Measurements from ENCODE around the gene SOX10.

Gene SOX10

DNA sequence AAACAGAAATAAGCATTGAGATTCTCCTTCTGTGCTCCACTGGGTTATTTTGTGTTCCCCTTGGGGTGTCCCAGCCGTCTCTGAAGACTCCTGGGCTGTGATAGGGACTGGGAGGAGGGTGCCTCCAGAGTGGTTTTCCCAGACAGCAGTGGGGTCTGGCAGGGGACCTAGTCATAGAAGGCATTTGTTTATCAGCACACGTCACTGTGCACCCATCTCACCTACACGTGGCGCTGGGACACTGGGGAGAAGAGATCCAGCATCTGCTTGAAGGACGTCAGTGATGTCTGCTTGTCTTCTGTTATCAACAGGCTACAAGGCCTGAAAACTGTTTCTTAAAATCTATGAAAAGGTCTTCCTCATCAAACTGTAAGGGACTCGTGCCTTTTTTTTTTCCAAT, 38.7 kb upstream of the SOX10 start:
- in situ Hi-C loops (cut with MboI; ENCODE audit: low sequenced_read_pairs) = no loop called here
- H3K36me3 ChIP-seq (replicated peaks) = no peaks in the 10 kb centered on the region
- no peak overlapping the region for H3K4me3 ChIP-seq
- H3K4me1 ChIP-seq = no peaks in the 10 kb centered on the region
- DNase-seq (ENCODE audit: low spot score in 2 of 2) = no peak
- no peaks in the 10 kb centered on the region for H3K9me3 ChIP-seq
- peaks cover 3% of the 10 kb centered on the region; the same call in 1 of the 2 replicates for H3K27me3 ChIP-seq (ENCODE audit: low read depth)

DNA sequence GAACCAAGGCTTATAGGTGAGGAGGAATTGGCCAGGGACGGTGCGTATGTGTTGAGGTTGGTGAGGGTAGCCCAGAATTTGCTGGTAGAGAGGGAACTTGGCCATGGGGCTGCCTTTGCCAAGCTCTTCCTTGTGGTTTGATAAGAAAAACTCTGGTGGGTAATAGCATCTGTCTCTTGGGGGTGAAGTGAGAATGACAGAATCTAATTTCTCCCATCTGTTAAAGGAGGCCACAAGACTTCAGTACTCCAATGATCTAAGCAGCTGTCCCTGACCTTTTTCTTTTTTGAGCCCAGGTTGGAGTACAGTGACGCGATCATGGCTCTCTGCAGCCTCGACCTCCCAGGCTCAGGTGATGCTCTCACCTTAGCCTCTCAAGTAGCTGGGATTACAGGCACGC, 36.9 kb upstream of the SOX10 start:
- H3K9me3 ChIP-seq = no peaks in the 10 kb centered on the region
- in situ Hi-C loops (cut with MboI; ENCODE audit: low sequenced_read_pairs) = no loop called here
- no peaks in the 10 kb centered on the region for H3K4me1 ChIP-seq
- H3K4me3 ChIP-seq = no peak overlapping the region
- H3K27me3 ChIP-seq (ENCODE audit: low read depth) = peaks cover 3% of the 10 kb centered on the region; the same call in 1 of the 2 replicates
- DNase-seq (ENCODE audit: low spot score in 2 of 2) = no peak
- H3K36me3 ChIP-seq (replicated peaks) = no peaks in the 10 kb centered on the region

DNA sequence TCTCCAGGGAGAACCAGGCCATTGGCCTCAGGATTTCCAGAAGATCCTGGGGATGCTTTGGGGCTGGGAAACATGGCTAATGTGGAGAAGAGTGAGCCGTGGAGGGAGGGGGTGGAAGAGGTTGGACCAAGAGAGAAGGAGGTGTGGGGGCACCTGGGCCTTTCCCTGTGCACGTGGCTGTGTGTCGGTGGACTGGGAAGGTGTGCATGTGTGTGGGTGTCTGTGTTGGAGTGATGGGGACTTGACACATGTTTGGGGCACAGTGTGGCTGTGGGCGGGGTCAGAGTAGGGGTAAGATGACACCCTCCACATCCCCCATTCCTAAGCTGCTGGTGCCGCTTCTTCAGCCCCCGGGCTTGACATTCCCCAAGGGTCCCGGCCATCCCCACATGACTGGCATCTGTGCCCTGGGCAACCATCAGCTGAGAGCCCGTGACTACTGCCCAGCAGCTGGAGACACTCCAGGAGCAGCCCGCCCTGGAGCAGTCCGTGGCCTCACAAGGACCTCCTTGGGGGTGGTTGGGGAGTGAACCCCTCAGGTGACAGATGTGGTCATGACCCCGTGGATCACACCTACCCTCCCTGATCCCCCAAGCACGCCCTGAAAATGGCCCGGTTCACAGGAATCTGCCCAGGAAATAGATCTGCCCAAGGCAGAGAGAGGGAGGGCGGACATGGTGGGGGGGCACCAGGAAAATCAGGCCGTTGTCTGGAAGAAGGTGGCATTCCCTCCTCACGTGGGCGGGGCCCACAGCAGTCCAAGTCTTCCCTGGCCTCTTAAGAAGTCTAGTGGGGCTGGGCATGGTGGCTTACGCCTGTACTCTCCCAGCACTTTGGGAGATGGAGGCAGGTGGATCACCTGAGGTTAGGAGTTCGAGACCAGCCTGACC, 34.8 kb upstream of the SOX10 start:
- in situ Hi-C loops (cut with MboI; ENCODE audit: low sequenced_read_pairs) = no loop called here
- Histone ChIP-seq H3K4me3 (no peak overlapping the region), H3K36me3 (replicated peaks) (no peaks in the 10 kb centered on the region), H3K27me3 (ENCODE audit: low read depth) (no peaks in the 10 kb centered on the region), H3K4me1 (no peaks in the 10 kb centered on the region), H3K9me3 (no peaks in the 10 kb centered on the region)
- no peak for DNase-seq (ENCODE audit: low spot score in 2 of 2)

DNA sequence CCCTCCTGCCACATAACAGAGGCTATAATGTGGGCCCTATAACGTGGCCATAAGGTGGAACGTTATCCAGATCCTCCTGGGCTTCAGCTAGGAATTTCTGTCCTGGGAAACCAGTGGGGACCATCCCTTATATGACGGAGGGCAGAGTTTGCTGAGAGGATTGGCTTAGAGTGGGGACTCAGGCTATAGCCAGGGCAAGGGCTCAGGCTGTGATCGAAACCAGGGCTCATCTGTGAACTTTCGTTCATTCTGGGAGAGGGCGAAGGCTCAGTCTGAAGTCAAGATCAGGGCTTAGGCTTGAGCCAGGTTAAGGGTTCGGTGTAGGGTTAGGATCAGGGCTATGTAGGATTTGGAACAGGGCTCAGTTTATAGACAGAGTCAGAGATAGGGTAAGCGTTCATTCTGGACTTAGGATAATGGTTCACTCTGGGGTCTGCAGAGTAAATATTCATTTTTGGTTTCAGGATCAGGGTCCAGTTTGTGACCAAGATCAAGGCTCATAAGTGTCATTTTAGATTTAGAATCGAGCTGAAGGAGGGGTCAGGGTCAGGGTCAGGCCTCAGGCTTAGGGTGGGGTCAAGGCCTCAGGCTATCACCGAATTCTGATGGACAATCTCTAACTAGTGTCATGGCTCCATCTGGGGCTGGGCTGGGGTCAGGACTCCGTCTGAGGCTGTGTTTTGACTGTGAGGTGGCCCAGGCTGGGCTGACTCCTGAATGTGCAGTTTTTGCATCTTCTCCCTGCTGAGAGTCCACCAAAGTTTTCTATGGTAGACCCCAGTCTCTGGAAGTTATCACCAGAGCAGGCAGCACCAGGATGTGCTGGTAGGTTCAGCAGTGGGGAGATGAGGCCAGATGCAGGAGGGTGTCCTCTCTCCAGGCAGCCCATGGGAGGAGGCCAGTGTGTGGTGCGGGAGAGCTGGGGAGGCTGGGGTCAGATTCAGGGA, 33.9 kb upstream of the SOX10 start:
- no peak for DNase-seq (ENCODE audit: low spot score in 2 of 2)
- Histone ChIP-seq H3K36me3 (replicated peaks) (no peaks in the 10 kb centered on the region), H3K27me3 (ENCODE audit: low read depth) (no peaks in the 10 kb centered on the region), H3K4me1 (no peaks in the 10 kb centered on the region), H3K9me3 (no peaks in the 10 kb centered on the region), H3K4me3 (no peak overlapping the region)
- in situ Hi-C loops (cut with MboI; ENCODE audit: low sequenced_read_pairs) = no loop called here

DNA sequence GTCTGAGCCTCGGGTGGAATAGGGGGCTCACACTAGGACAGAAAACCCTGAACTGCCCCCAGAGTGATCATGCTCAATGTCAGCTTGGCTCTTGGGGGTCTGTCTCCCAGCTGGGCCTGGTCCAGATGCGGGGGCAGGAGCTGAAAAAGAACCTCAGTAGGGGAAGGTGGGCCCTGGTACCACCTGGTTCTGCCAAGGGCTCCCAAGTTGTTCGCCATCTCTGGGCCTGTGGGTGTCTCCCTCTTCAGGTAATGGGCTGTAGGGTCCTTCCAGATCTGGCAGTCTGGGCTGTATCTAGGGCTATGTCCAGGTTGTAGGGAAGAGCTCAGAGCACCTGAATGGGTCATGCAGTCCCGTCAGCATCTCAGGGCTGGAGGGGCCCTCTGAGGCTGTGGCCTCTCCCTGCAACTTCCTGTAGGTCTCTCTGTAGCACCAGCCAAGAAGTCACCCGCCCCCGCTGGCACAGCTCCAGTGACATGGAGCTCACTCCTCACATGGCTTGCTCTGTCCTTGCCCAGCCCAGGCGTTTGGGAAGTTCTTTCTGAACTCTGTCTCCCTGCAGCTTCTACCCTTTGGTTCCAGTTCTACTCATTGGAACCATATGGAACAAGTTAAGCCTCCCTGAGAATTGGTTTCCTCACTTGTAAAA, 33.0 kb upstream of the SOX10 start:
- Histone ChIP-seq H3K36me3 (replicated peaks) (no peaks in the 10 kb centered on the region), H3K4me1 (no peaks in the 10 kb centered on the region), H3K4me3 (no peak overlapping the region), H3K9me3 (no peaks in the 10 kb centered on the region), H3K27me3 (ENCODE audit: low read depth) (0 out of 2 replicates have a peak, but pooled peaks cover 2% of the 10 kb centered on the region)
- DNase-seq (ENCODE audit: low spot score in 2 of 2) = no peak
- in situ Hi-C loops (cut with MboI; ENCODE audit: low sequenced_read_pairs) = no loop called here

DNA sequence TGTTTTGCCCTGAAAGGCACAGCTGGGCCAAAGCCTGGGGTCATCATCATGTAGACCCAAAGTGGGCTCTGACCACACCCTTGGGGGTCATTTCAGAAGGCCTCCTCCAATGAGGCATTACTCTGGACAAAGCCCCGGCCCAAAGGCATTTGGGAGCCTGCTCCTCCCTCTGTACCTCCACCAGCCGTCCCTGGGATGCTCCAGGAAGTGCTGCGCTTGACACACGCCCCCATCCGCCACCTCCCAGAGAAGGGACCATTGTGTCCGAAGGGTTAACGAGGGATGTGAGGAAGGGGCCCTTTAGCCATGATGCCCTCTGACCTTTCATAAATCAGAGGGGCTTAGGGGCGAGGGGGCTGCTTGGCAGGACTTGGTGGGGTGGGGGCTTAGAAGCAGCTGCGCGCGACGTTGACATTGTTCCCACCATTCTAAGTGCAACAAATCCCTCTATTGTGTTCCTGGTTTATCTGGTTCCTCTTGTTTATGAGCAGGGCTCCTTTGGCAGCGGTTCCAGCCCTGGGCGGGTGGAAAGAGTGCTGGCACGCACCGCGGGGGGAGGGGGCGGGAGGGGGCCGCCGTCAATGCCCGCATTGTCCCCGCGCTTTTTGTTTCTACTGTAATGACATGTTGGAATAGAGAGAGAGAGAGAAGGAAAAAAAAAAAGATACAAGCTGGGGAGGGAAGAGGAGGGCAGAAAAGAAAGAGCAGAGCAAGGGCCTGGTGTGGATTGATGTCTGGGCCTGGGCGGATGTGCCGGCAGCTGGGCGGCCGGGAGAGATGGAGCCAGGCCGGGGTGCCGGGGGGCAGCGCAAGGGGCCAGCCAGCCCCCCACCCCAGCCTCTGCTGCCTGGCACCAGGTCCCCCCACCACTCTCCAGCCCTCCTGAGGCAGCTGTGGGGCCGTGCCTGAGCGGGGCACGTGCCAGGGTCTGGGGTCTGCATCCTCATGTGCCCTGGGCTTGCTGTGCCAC, 32.1 kb upstream of the SOX10 start:
- Histone ChIP-seq H3K4me1 (no peaks in the 10 kb centered on the region), H3K4me3 (no peak overlapping the region), H3K9me3 (no peaks in the 10 kb centered on the region), H3K27me3 (ENCODE audit: low read depth) (0 out of 2 replicates have a peak, but pooled peaks cover 3% of the 10 kb centered on the region), H3K36me3 (replicated peaks) (no peaks in the 10 kb centered on the region)
- in situ Hi-C loops (cut with MboI; ENCODE audit: low sequenced_read_pairs) = no loop called here
- peak; percentile 21 to 57 for DNase-seq (ENCODE audit: low spot score in 2 of 2)

DNA sequence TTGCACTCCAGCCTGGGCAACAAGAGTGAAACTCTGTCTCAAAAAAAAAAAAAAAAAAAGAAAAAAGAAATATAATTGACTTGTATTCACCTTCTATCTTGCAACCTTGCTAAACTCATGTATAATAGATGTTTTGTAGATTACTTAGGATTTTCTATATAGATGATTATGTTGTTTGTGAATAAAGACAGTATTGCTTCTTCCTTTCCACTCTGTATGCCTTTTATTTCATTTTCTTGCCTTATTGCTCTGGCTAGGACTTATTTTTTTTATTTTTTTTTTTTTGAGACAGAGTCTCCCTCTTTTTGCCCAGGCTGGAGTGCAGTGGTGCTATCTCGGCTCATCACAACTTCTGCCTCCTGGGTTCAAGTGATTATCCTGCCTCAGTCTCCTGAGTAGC, 29.7 kb upstream of the SOX10 start:
- H3K4me3 ChIP-seq = no peak overlapping the region
- H3K27me3 ChIP-seq (ENCODE audit: low read depth) = 0 out of 2 replicates have a peak, but pooled peaks cover 3% of the 10 kb centered on the region
- no peaks in the 10 kb centered on the region for H3K9me3 ChIP-seq
- DNase-seq (ENCODE audit: low spot score in 2 of 2) = no peak
- H3K4me1 ChIP-seq = no peaks in the 10 kb centered on the region
- H3K36me3 ChIP-seq (replicated peaks) = no peaks in the 10 kb centered on the region
- in situ Hi-C loops (cut with MboI; ENCODE audit: low sequenced_read_pairs) = no loop called here

DNA sequence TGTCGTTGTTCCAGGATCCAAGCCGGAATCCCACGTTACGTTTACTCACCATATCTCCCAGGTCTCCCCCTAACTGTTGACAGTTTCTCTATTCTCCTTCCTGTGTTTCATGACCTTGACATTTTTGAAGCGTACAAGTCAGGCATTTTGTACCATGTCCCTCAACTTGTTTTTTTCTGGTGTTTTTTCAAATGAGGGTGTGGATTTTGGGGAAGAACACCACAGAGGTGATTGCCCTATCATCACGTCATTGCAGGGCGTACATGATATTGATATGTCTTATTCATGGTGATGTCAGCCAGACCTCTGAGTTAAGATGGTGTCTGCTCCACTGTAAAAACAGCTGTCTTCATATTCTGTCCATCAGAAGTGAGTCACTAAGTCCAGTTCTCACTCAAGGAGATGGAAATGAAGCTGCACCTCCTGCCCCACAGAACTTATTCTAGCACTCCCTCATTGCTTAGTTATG, 28.3 kb upstream of the SOX10 start:
- in situ Hi-C loops (cut with MboI; ENCODE audit: low sequenced_read_pairs) = no loop called here
- Histone ChIP-seq H3K4me3 (no peak overlapping the region), H3K4me1 (no peaks in the 10 kb centered on the region), H3K36me3 (replicated peaks) (no peaks in the 10 kb centered on the region), H3K27me3 (ENCODE audit: low read depth) (0 out of 2 replicates have a peak, but pooled peaks cover 3% of the 10 kb centered on the region), H3K9me3 (no peaks in the 10 kb centered on the region)
- DNase-seq (ENCODE audit: low spot score in 2 of 2) = no peak

DNA sequence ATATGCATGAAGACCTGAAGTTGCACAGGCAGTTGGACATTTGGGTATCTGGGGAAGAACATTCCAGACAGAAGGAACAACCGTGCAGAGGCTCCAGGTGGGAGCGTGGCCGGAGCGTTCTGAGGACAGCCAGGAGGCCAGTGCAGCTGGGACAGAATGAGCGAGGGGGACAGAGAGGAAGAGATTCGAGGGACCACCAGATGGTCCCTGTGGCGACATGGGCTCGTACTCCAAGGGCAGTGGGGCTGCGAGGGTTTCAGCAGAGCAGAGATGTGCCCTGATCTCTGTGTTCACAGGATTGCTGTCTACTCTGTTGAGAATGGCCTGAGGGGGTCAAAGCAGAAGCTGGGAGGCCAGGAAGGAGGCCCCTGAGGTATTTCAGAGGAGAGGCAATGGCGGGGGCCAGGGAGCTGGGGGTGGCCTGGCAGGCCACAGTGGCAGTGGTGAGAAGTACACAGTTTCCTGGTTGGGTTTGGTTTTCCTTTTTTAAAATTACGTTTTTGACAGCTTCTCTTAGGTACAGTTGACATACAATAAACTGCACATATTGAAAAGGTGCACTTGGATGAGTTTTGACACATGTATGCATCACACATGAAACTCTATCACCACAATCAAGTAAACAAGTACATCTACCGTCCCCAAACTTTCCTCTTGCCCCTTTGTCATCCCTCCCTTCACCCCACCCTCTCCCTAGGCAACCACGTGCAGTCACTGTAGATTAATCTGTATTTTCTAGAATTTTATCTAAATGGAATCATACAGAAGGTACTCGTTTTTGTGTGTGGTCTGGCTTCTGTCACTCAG, 24.8 kb upstream of the SOX10 start:
- H3K27me3 ChIP-seq (ENCODE audit: low read depth) = 0 out of 2 replicates have a peak, but pooled peaks cover 3% of the 10 kb centered on the region
- no peak for DNase-seq (ENCODE audit: low spot score in 2 of 2)
- in situ Hi-C loops (cut with MboI; ENCODE audit: low sequenced_read_pairs) = no loop called here
- H3K36me3 ChIP-seq (replicated peaks) = no peaks in the 10 kb centered on the region
- no peak overlapping the region for H3K4me3 ChIP-seq
- no peaks in the 10 kb centered on the region for H3K9me3 ChIP-seq
- no peaks in the 10 kb centered on the region for H3K4me1 ChIP-seq

DNA sequence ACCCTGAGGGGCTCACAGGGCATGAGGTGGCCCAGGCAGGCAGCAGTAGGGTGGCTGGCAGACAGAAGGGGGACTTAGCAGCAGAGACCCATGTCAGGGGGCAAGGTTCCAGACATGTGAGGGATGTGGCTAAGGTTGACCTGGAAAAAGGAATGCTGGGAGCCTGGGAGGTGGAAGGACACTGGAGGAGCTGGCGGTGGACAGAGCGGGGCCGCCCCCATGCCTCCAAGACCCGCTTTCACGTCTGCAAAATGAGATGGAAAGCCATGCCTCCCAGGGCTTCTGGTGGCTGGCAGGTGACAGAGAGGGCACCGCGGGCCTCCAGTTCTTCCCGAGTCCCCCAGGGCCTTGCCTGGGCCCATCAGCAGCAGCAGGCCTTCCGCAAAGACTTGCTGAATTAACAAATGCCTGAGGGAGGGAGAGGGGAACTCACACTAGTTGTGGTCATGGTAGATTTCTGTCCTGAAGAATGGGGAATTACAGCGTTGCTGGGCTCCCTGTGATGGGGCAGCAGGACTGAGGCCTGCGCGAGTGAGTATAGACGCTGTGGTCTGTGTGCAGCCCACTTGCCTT, 23.1 kb upstream of the SOX10 start:
- DNase-seq (ENCODE audit: low spot score in 2 of 2) = no peak
- in situ Hi-C loops (cut with MboI; ENCODE audit: low sequenced_read_pairs) = no loop called here
- H3K9me3 ChIP-seq = no peaks in the 10 kb centered on the region
- 0 out of 2 replicates have a peak, but pooled peaks cover under 1% of the 10 kb centered on the region for H3K27me3 ChIP-seq (ENCODE audit: low read depth)
- no peaks in the 10 kb centered on the region for H3K36me3 ChIP-seq (replicated peaks)
- H3K4me1 ChIP-seq = no peaks in the 10 kb centered on the region
- no peak overlapping the region for H3K4me3 ChIP-seq

DNA sequence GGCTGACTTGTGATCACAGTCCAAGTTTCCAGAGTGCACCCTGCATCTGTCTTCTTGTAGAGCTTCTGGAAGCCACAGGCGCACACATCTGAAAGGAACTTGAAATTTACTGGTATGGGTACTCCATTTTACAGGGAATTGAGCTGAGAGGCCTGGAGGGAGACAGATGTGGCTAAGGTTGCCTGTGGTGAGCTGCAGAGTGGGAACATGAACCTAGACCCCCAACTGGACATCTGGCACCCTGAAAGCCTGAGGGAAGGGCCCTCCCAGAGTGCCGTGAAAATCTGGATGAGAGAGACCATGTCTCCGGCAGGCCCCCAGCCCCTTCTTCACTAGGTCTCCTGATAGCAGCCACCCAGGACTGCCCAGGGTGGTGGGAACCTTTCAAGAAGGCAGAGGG, 22.6 kb upstream of the SOX10 start:
- no peak for DNase-seq (ENCODE audit: low spot score in 2 of 2)
- H3K4me3 ChIP-seq = no peak overlapping the region
- H3K27me3 ChIP-seq (ENCODE audit: low read depth) = no peaks in the 10 kb centered on the region
- no peaks in the 10 kb centered on the region for H3K36me3 ChIP-seq (replicated peaks)
- in situ Hi-C loops (cut with MboI; ENCODE audit: low sequenced_read_pairs) = no loop called here
- H3K9me3 ChIP-seq = no peaks in the 10 kb centered on the region
- H3K4me1 ChIP-seq = no peaks in the 10 kb centered on the region

DNA sequence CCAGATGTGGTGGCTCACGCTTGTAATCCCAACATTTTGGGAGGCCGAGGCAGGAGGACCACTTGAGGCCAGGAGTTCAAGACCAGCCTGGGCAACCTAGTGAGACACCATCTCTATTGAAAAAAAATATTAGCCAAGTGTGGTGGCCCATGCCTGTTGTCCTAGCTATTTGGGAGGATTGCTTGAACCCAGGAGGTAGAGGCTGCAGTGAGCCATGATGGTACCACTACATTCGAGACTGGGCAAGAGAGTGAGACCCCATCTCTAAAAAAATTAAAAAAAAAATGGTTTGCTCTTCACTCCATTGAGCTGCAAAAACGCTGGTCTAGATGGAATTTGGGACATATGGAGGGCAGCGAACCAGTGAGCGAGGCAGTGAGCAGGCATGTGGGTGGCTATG, 21.6 kb upstream of the SOX10 start:
- DNase-seq (ENCODE audit: low spot score in 2 of 2) = no peak
- H3K27me3 ChIP-seq (ENCODE audit: low read depth) = no peaks in the 10 kb centered on the region
- no peaks in the 10 kb centered on the region for H3K9me3 ChIP-seq
- in situ Hi-C loops (cut with MboI; ENCODE audit: low sequenced_read_pairs) = no loop called here
- H3K4me3 ChIP-seq = no peak overlapping the region
- no peaks in the 10 kb centered on the region for H3K4me1 ChIP-seq
- H3K36me3 ChIP-seq (replicated peaks) = no peaks in the 10 kb centered on the region

All from HAP-1 (cell line).